ENCODE measurements around the gene CPNE8.

GRCh38 chr12:38782359-38782758 is 123.0 kb downstream of the CPNE8 start:
- no peak for TF ChIP-seq POLR2A (IDR thresholded peaks at IDR 0.05; ENCODE audit: low read depth, low read length)
- TF ChIP-seq POLR2AphosphoS5 (IDR thresholded peaks at IDR 0.05; ENCODE audit: low read depth, low read length) = no peak

Measured in GM12892 (cell line).